Colonic mucosa (tissue), 4 donors: ENCODE results near the gene HMGN3. TPM values are rescaled to one million over a fixed set of nuclear protein-coding genes. Genes with fewer than 3 reads are reported as not detected.

Experiments used
- DNase-seq: peaks from one replicate; pipeline ENCODE4 v3.0.0-alpha.2; 2020
- H3K27ac ChIP-seq: fragments of 200-600 bp; one replicate; pipeline ENCODE4 v1.8.0; 2021
- H3K27me3 ChIP-seq: fragments of 200-600 bp; one replicate; pipeline ENCODE4 v1.8.0; 2021
- H3K36me3 ChIP-seq: fragments of 200-600 bp; one replicate; pipeline ENCODE4 v1.8.0; 2021
- H3K4me1 ChIP-seq: fragments of 200-600 bp; one replicate; pipeline ENCODE4 v1.8.0; 2021; ENCODE audit warnings: mild to moderate bottlenecking
- H3K4me3 ChIP-seq: fragments of 200-600 bp; one replicate; pipeline ENCODE4 v1.8.0; 2021
- H3K9ac ChIP-seq, 2 donors: one replicate each; pipeline ENCODE4 v1.7.0; 2013; ENCODE audit warnings: control low read depth in 2 of 2, low read depth in 2 of 2, low read length in 2 of 2
- H3K9me3 ChIP-seq: fragments of 200-600 bp; one replicate; pipeline ENCODE4 v1.8.0; 2021
- CTCF ChIP-seq: fragments of 200-600 bp; IDR thresholded peaks from one replicate; pipeline ENCODE4 v1.8.0; 2022; ENCODE audit warnings: antibody characterized with exemption, mild to moderate bottlenecking
- intact Hi-C: fragments of 100-400 bp; cut with DNase I; formaldehyde crosslinking; loops from one replicate; pipeline ENCODE4 v1.14.1; 2022
- total RNA-seq, 2 donors: library from RNA; stranded (reverse); fragmentation: NEBNext Ultra II Directional in 1 of 2; extraction: Animal tissue kit (Norgen Biotek cat#: 25700) in 1 of 2; gene quantifications; one replicate each; pipeline ENCODE4 v1.2.1, GENCODE V29; 2021
- donor health status: healthy.
- donor health status: DM: no; HTN: no; CAD: no.
- donor health status: DM: no; HTN: no; CAD: no.

HMGN3 gene
- total RNA-seq, 2 donors from 2014 or later, result 30.3 to 31.0 TPM

- Histone ChIP-seq H3K4me3 (no peak overlapping the region), H3K9me3 (no peaks in the 10 kb centered on the region), H3K9ac (no peak overlapping the region), H3K27ac (no peak overlapping the region), H3K4me1 (no peaks in the 10 kb centered on the region), H3K36me3 (no peaks in the 10 kb centered on the region), H3K27me3 (no peaks in the 10 kb centered on the region)
- no peak for DNase-seq
- TF ChIP-seq CTCF, result no peak
- intact Hi-C loops, result no loop called here
Measured at GRCh38 chr6:79186564-79186963, 47.9 kb downstream of the HMGN3 start.

GRCh38 chr6:79184641-79185040, 49.8 kb downstream of the HMGN3 start:
- no peaks in the 10 kb centered on the region for H3K9me3 ChIP-seq
- DNase-seq, result no peak
- intact Hi-C loops, result no loop called here

GRCh38 chr6:79184086-79184485, 50.4 kb downstream of the HMGN3 start:
- no peak overlapping the region for H3K27ac ChIP-seq
- no peaks in the 10 kb centered on the region for H3K36me3 ChIP-seq
- H3K4me1 ChIP-seq, result no peaks in the 10 kb centered on the region
- no peak for DNase-seq
- no peaks in the 10 kb centered on the region for H3K9me3 ChIP-seq
- no peak for TF ChIP-seq CTCF
- intact Hi-C loops, result no loop called here
- H3K27me3 ChIP-seq, result no peaks in the 10 kb centered on the region
- H3K4me3 ChIP-seq, result no peak overlapping the region
- no peak overlapping the region for H3K9ac ChIP-seq

More at GRCh38 chr6:79184641-79185040, 49.8 kb downstream of the HMGN3 start:
- H3K4me3 ChIP-seq, result no peak overlapping the region
- H3K4me1 ChIP-seq, result no peaks in the 10 kb centered on the region
- TF ChIP-seq CTCF, result no peak
- H3K9ac ChIP-seq, result no peak overlapping the region
- no peak overlapping the region for H3K27ac ChIP-seq
- H3K36me3 ChIP-seq, result no peaks in the 10 kb centered on the region
- H3K27me3 ChIP-seq, result no peaks in the 10 kb centered on the region

- intact Hi-C loops, result no loop called here
Measured at GRCh38 chr6:79180052-79180451, 54.4 kb downstream of the HMGN3 start.

GRCh38 chr6:79173378-79173777, 61.1 kb downstream of the HMGN3 start:
- H3K4me1 ChIP-seq, result no peaks in the 10 kb centered on the region
- intact Hi-C loops, result no loop called here
- H3K27me3 ChIP-seq, result no peaks in the 10 kb centered on the region
- H3K4me3 ChIP-seq, result no peak overlapping the region
- no peak overlapping the region for H3K27ac ChIP-seq
- DNase-seq, result no peak
- H3K9ac ChIP-seq, result no peak overlapping the region
- no peak for TF ChIP-seq CTCF
- no peaks in the 10 kb centered on the region for H3K9me3 ChIP-seq
- H3K36me3 ChIP-seq, result no peaks in the 10 kb centered on the region

More at GRCh38 chr6:79180052-79180451, 54.4 kb downstream of the HMGN3 start:
- Histone ChIP-seq H3K9me3 (no peaks in the 10 kb centered on the region), H3K4me3 (no peak overlapping the region), H3K27ac (no peak overlapping the region), H3K4me1 (no peaks in the 10 kb centered on the region), H3K9ac (no peak overlapping the region), H3K27me3 (no peaks in the 10 kb centered on the region), H3K36me3 (no peaks in the 10 kb centered on the region)
- TF ChIP-seq CTCF, result no peak
- no peak for DNase-seq

- no peaks in the 10 kb centered on the region for H3K36me3 ChIP-seq
- no peak for DNase-seq
- TF ChIP-seq CTCF, result no peak
- H3K27ac ChIP-seq, result no peak overlapping the region
- H3K9ac ChIP-seq, result no peak overlapping the region
- intact Hi-C loops, result no loop called here
- H3K9me3 ChIP-seq, result no peaks in the 10 kb centered on the region
- no peaks in the 10 kb centered on the region for H3K4me1 ChIP-seq
- H3K4me3 ChIP-seq, result no peak overlapping the region
- no peaks in the 10 kb centered on the region for H3K27me3 ChIP-seq
Measured at GRCh38 chr6:79170959-79171358, 63.5 kb downstream of the HMGN3 start.
